KMS-11 (cell line): ENCODE measurements around the gene SYNE1.

Experiments
- H2AFZ ChIP-seq: fragments of 200-600 bp; sonication (generic); 2 replicates; pipeline ENCODE4 v1.6.1; 2016; ENCODE audit warnings: antibody characterized with exemption, mixed run types, low read depth
- H3K27ac ChIP-seq: fragments of 200-600 bp; sonication (generic); 2 replicates; pipeline ENCODE4 v1.6.1; 2016; ENCODE audit warnings: mild to moderate bottlenecking, mixed run types
- H3K27me3 ChIP-seq: fragments of 200-600 bp; sonication (generic); 2 replicates; pipeline ENCODE4 v1.6.1; 2017; ENCODE audit warnings: mild to moderate bottlenecking, low read depth, mixed run types, moderate library complexity; ENCODE audit not compliant: insufficient read depth
- H3K36me3 ChIP-seq: fragments of 200-600 bp; sonication (generic); 2 replicates; pipeline ENCODE4 v1.6.1; 2017; ENCODE audit warnings: mild to moderate bottlenecking, mixed run types; ENCODE audit not compliant: insufficient read depth
- H3K4me1 ChIP-seq: fragments of 200-600 bp; sonication (generic); 2 replicates; pipeline ENCODE4 v1.6.1; 2016; ENCODE audit warnings: mild to moderate bottlenecking, low read depth, mixed run types; ENCODE audit not compliant: poor library complexity, severe bottlenecking
- H3K4me2 ChIP-seq: fragments of 200-600 bp; sonication (generic); 2 replicates; pipeline ENCODE4 v1.7.0; 2016; ENCODE audit warnings: mild to moderate bottlenecking, mixed run types
- H3K4me3 ChIP-seq: fragments of 200-600 bp; sonication (generic); IDR thresholded peaks from 2 replicates; pipeline ENCODE4 v1.6.1; 2017; ENCODE audit warnings: low read depth, low read length, mixed read lengths; ENCODE audit not compliant: insufficient read depth
- H3K79me2 ChIP-seq: fragments of 200-600 bp; sonication (generic); 2 replicates; pipeline ENCODE4 v1.6.1; 2016; ENCODE audit warnings: low read depth, mixed run types; ENCODE audit not compliant: insufficient read depth
- H3K9ac ChIP-seq: fragments of 200-600 bp; sonication (generic); 2 replicates; pipeline ENCODE4 v1.6.1; 2016; ENCODE audit warnings: mild to moderate bottlenecking, mixed run types
- H4K20me1 ChIP-seq: fragments of 200-600 bp; sonication (generic); 2 replicates; pipeline ENCODE4 v1.6.1; 2016; ENCODE audit warnings: mild to moderate bottlenecking, mixed run types; ENCODE audit not compliant: insufficient read depth
- TF ChIP-seq, protein P1 (sequence below): fragments of 200-600 bp; sonication (generic); conservative IDR thresholded peaks from 2 replicates; pipeline ENCODE4 v1.6.1; 2017; ENCODE audit warnings: low read depth, mild to moderate bottlenecking, antibody characterized with exemption, low read length, moderate library complexity, mixed read lengths

Gene SYNE1

GRCh38 chr6:152232501-152233151 is 404.5 kb downstream of the SYNE1 start:
- no peak overlapping the region for H3K27ac ChIP-seq
- no peak overlapping the region for H3K9ac ChIP-seq
- TF ChIP-seq, protein P1, sequence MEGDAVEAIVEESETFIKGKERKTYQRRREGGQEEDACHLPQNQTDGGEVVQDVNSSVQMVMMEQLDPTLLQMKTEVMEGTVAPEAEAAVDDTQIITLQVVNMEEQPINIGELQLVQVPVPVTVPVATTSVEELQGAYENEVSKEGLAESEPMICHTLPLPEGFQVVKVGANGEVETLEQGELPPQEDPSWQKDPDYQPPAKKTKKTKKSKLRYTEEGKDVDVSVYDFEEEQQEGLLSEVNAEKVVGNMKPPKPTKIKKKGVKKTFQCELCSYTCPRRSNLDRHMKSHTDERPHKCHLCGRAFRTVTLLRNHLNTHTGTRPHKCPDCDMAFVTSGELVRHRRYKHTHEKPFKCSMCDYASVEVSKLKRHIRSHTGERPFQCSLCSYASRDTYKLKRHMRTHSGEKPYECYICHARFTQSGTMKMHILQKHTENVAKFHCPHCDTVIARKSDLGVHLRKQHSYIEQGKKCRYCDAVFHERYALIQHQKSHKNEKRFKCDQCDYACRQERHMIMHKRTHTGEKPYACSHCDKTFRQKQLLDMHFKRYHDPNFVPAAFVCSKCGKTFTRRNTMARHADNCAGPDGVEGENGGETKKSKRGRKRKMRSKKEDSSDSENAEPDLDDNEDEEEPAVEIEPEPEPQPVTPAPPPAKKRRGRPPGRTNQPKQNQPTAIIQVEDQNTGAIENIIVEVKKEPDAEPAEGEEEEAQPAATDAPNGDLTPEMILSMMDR: no peak

GRCh38 chr6:152229330-152229729 is 407.8 kb downstream of the SYNE1 start:
- Histone ChIP-seq H3K4me3 (no peak overlapping the region), H4K20me1 (no peaks in the 10 kb centered on the region), H3K27ac (no peak overlapping the region), H2AFZ (no peak overlapping the region), H3K4me1 (no peaks in the 10 kb centered on the region), H3K79me2 (no peaks in the 10 kb centered on the region), H3K36me3 (no peaks in the 10 kb centered on the region; the same call in 1 of the 2 replicates), H3K27me3 (no peaks in the 10 kb centered on the region), H3K9ac (no peak overlapping the region), H3K4me2 (no peak overlapping the region)
- TF ChIP-seq, protein P1: no peak

More at GRCh38 chr6:152232501-152233151, 404.5 kb downstream of the SYNE1 start:
- Histone ChIP-seq H2AFZ (no peak overlapping the region), H3K36me3 (no peaks in the 10 kb centered on the region), H3K4me3 (no peak overlapping the region), H3K4me2 (no peak overlapping the region), H4K20me1 (no peaks in the 10 kb centered on the region), H3K27me3 (no peaks in the 10 kb centered on the region), H3K4me1 (no peaks in the 10 kb centered on the region), H3K79me2 (no peaks in the 10 kb centered on the region)

GRCh38 chr6:152226119-152226518 is 411.0 kb downstream of the SYNE1 start:
- no peaks in the 10 kb centered on the region for H3K79me2 ChIP-seq
- no peak overlapping the region for H3K4me2 ChIP-seq
- H3K27me3 ChIP-seq: no peaks in the 10 kb centered on the region
- H3K4me1 ChIP-seq: no peaks in the 10 kb centered on the region
- H4K20me1 ChIP-seq: no peaks in the 10 kb centered on the region
- no peak overlapping the region for H3K4me3 ChIP-seq
- TF ChIP-seq, protein P1: no peak
- no peak overlapping the region for H2AFZ ChIP-seq
- no peak overlapping the region for H3K27ac ChIP-seq
- H3K9ac ChIP-seq: no peak overlapping the region
- H3K36me3 ChIP-seq: peaks cover 3% of the 10 kb centered on the region; the same call in 1 of the 2 replicates

DNA sequence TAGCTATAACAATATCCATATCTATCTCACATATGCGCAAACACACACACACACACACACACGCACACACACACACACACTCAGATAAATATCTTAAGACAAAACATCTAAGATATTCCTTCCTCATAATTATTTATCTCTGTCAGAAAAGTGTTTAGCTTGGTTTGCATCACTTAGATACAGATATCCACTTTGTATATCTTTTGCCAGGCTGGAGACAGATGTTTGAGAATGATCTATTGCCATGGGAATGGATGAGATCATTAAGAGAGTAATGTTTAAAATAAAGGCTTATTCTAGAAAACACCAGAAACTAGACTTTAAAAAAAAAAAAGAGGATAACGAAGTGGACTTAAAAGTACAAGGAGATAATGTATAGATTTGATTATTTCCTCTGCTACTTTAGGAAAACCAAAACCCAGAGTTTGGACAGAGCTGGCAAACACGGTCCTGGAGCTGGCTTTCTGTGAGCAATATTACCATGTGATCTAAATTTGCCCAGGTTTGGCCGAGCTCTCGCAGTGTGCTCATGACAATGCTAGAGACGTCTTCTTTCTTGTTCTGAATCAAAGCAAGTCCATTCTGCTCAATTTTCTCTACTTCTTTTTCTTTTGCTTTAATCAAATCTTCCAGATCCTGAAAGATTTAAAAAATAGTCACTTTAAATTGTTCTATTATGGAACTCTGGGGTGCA is 411.8 kb downstream of the SYNE1 start:
- Histone ChIP-seq H3K27ac (no peak overlapping the region), H3K9ac (no peak overlapping the region), H3K27me3 (no peaks in the 10 kb centered on the region), H3K36me3 (peaks cover 3% of the 10 kb centered on the region; the same call in 1 of the 2 replicates), H3K4me2 (no peak overlapping the region), H3K4me3 (no peak overlapping the region), H4K20me1 (no peaks in the 10 kb centered on the region), H2AFZ (no peak overlapping the region), H3K4me1 (no peaks in the 10 kb centered on the region), H3K79me2 (no peaks in the 10 kb centered on the region)
- TF ChIP-seq, protein P1: no peak
